ENCODE data around the gene SMYD3. TPM values are rescaled to one million over a fixed set of nuclear protein-coding genes. Genes with fewer than 3 reads are reported as not detected.

The SMYD3 gene
- total RNA-seq, 1 donor from 2014 or later = 28.3 TPM

DNA sequence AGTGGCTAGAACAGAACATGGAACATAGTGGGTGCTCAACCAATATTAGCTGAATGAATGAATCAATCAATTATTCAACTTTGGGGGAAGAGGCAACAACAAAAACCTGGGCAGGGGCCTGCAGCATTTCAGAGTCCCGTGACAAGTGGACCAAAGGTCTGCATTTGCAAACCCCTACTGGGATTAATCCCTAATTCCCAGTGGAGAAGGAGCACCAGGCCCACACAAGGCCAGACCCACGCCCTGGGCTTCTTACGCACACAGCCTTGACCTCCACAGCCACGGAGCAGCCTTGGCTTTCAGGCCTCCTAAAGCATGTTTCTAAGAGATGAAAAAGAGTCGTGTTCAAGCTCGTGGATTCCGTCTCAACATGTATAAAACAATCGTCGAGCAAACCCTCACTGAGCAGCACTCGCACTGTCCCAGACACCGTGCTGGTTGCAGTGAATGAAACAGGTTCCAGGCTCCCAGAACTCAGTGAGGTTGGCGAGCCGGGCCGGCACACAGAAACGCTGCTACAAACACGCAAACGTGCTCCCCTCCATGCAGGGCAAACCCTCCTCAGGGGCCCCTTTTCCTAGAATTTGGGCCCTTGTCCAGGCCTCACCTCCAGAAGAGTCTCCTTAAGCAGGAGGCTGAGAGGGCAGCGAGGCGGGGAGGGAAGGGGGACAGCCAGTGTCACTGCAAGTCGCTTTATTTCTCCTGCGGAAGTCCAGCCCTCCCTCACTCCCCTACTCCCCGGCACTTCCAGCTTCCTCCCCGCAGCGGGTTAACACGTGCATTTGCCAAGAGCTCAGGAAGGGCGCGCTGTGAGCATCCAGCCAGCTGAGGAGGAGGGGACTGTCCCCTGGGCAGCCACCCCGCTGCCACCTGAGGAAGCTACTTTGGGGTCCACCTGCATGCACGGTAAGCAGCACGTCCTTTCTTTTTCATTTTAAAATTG is 795.8 kb downstream of the SMYD3 start:
- no peak for DNase-seq

DNA sequence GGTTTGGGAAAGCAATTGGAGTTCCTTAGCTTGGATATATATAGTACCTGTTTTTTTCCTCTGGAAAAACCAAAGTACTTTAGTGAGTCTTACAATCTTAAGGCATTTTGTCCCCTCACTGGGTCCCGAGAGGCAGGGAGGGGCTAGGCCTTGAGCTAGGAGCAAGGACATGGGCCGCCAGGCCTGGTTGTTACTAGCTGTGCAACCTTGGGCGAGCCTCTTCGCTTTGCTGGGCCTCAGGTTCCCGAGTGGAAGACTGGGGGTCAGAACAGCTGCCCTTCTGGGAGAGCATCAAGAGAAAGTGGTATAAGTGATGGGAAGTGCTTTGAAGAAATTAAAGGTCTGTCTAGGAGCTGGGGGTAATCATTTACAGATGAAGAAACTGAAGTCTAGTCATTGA is 799.1 kb downstream of the SMYD3 start:
- no peak for DNase-seq

DNA sequence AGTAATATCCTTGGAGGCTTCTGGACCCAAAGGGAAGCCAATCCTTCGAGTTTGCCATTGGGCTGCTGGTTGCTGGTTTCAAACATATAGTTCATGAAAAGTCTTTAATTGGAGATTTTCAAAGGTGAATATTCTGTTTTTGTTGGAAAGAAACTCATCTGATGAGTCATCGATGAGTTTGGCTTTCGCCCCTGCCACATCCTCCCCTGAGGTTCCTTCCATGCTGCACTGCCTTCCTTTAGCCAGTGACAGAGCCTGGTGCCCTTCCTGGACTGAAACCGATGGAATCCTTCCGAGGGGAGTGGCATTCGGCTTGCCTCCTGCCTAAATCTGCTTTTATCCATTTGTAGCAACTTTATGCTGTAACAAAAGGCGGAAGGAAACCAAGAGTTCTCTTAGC is 802.3 kb downstream of the SMYD3 start:
- DNase-seq = no peak

DNA sequence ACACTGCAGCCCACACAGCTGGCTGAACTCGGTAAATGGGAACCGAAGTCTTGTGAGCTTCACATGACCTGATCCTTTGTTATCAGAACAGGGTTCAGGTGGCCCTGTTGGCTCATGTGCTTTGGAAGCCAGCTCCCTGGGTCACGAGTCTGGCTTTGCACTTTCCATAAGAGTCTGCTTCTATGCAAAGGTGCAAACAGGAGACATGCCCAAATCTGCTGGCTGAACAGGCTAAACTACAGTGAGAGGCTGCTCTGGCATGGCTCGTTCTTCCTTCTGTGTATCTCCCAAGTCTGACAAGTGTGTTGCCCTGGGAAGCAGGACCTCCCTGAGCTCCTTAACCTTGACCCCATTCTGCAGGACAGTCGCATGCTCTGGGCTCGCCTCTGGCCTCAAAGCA is 802.7 kb downstream of the SMYD3 start:
- no peak for DNase-seq

DNA sequence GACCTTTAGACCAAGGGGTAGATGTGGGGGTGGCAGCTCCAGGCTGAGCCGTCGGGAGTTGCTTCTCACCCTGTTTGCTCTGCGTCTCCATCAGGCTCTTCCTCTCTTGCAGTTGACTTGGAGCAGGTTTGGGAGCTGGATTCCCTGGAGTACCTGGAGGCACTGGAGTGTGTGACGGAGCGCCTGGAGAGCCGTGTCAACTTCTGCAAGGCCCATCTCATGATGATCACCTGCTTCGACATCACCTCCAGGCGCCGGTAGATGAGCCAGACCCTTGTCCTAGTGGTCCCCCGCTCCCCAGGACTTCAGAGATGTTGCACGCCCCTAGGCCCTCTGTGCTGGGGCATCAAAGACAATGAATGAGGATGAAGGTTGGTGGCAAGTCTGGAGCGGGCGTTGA is 804.7 kb downstream of the SMYD3 start:
- DNase-seq = no peak

DNA sequence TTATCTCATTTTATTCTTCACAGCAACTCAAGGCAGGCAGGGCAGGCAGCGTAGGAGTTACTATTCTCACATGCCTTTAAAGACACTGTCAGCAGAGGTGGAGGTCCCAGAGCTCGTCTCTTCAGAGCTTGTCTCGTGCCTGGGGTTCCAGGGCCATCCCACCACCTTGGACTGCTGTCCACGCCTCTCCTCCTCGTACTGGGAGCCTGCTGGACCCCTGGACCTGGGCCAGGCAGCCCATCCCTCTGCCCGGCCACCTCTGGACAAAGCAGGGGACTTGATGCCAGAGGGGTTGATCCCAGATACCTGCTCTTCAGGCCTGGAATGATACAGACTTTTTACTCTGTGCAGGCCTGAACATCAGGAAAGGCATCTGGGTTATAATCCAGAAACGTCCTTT is 805.4 kb downstream of the SMYD3 start:
- DNase-seq = no peak

DNA sequence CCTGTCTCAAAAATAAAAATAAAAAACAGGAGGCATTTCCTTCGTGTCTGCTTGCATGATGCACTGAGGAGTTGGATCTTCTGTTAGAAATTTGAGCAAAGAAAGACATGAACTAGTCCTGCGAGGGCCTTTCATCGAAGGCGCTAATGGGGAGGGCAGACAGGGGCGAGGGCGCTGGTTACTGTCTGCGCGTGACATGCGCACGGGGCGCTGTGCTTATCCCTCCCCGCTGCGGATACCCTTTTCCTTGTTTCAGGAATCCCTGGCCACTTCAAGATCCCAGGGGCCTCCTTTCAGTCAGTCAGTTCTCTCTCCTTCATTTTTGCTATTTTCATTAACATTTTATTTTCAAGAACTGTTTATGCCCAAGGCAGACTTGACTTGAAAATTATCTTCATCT is 806.4 kb downstream of the SMYD3 start:
- DNase-seq = no peak

Small RNAs within 50 kb of the gene (small RNA-seq; reads per million reads assigned to genes)
- gene AL356583.2 (ENCODE audit: low replicate concordance) = not detected
- not detected for gene RF00019 (ENCODE audit: low replicate concordance)
- gene RNU6-1283P (ENCODE audit: low replicate concordance) = not detected

Other genes with a start within 250 kb of the SMYD3 start
- gene TFB2M, start 59.0 kb upstream of the SMYD3 start, total RNA-seq = 15.5 TPM
- gene CNST, start 59.2 kb upstream of the SMYD3 start, total RNA-seq = 18.9 TPM
- 29.1 TPM for gene SCCPDH, start 217.1 kb upstream of the SMYD3 start, total RNA-seq